GM12864 (cell line): ENCODE results near the gene INHBE.
A peak's percentile ranks its signal among the peaks of the same experiment; 100 is the strongest.
"Not testable (repeated sequence)": the region's sequence is repeated elsewhere in the genome, so short reads cannot be mapped to it uniquely, and the experiment has no call there.

Source experiments
- DNase-seq: peaks from one replicate; pipeline ENCODE4 v3.0.0-alpha.2; 2011; ENCODE audit warnings: low read depth
- H3K4me3 ChIP-seq: 2 replicates; pipeline ENCODE4 v1.5.1; 2011; ENCODE audit warnings: mild to moderate bottlenecking, low read depth, low read length, control low read depth
- CTCF ChIP-seq: IDR thresholded peaks from 2 replicates; pipeline ENCODE4 v1.5.1; 2011; ENCODE audit warnings: low read depth, mild to moderate bottlenecking, moderate library complexity, low read length, control low read depth, inconsistent platforms; ENCODE audit errors: missing control alignments

INHBE gene

GRCh38 chr12:57419495-57419894, 35.6 kb upstream of the INHBE start:
- no peak for DNase-seq
- no peak for TF ChIP-seq CTCF

GRCh38 chr12:57420482-57420881, 34.6 kb upstream of the INHBE start:
- no peak overlapping the region for H3K4me3 ChIP-seq
- no peak for DNase-seq
- no peak for TF ChIP-seq CTCF

More at GRCh38 chr12:57419495-57419894, 35.6 kb upstream of the INHBE start:
- H3K4me3 ChIP-seq: no peak overlapping the region

- H3K4me3 ChIP-seq, DNase-seq: not testable (repeated sequence)
These were observed 28.2 kb upstream of the INHBE start for GRCh38 chr12:57426948-57427347.

- H3K4me3 ChIP-seq: peak overlapping the region; percentile 77; the same call in 1 of the 2 replicates
- no peak for DNase-seq
- TF ChIP-seq CTCF: no peak
These were observed 26.1 kb upstream of the INHBE start for GRCh38 chr12:57428965-57429364.

GRCh38 chr12:57429473-57430111, 25.5 kb upstream of the INHBE start:
- no peak for DNase-seq
- peak overlapping the region; percentile 77 for H3K4me3 ChIP-seq
- TF ChIP-seq CTCF: no peak

GRCh38 chr12:57430112-57430930, 24.8 kb upstream of the INHBE start:
- no peak for DNase-seq
- TF ChIP-seq CTCF: peak; percentile 6
- H3K4me3 ChIP-seq: peak overlapping the region; percentile 77

- peak within 1 kb of the TSS; percentile 77 for H3K4me3 ChIP-seq
- TF ChIP-seq CTCF: no peak
- peak; percentile 87 for DNase-seq
These were observed 24.1 kb upstream of the INHBE start, which contains the start of gene R3HDM2 for GRCh38 chr12:57430931-57431566. TSS of gene R3HDM2 (minus strand) at chr12:57431043. CDS start at chr12:57310428, 120,615 bp downstream.
